GM19328 (cell line): Measurements from ENCODE around the gene RFX6.
"Not testable (repeated sequence)": the region's sequence is repeated elsewhere in the genome, so short reads cannot be mapped to it uniquely, and the experiment has no call there.

Experiments used
- ATAC-seq: cut with Tn5 transposase; IDR thresholded peaks from one replicate; pipeline ENCODE4 v1.9.1; 2021; ENCODE audit warnings: mild to moderate bottlenecking, moderate library complexity; ENCODE audit not compliant: unreplicated experiment

Gene RFX6, protein sequence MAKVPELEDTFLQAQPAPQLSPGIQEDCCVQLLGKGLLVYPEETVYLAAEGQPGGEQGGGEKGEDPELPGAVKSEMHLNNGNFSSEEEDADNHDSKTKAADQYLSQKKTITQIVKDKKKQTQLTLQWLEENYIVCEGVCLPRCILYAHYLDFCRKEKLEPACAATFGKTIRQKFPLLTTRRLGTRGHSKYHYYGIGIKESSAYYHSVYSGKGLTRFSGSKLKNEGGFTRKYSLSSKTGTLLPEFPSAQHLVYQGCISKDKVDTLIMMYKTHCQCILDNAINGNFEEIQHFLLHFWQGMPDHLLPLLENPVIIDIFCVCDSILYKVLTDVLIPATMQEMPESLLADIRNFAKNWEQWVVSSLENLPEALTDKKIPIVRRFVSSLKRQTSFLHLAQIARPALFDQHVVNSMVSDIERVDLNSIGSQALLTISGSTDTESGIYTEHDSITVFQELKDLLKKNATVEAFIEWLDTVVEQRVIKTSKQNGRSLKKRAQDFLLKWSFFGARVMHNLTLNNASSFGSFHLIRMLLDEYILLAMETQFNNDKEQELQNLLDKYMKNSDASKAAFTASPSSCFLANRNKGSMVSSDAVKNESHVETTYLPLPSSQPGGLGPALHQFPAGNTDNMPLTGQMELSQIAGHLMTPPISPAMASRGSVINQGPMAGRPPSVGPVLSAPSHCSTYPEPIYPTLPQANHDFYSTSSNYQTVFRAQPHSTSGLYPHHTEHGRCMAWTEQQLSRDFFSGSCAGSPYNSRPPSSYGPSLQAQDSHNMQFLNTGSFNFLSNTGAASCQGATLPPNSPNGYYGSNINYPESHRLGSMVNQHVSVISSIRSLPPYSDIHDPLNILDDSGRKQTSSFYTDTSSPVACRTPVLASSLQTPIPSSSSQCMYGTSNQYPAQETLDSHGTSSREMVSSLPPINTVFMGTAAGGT

DNA sequence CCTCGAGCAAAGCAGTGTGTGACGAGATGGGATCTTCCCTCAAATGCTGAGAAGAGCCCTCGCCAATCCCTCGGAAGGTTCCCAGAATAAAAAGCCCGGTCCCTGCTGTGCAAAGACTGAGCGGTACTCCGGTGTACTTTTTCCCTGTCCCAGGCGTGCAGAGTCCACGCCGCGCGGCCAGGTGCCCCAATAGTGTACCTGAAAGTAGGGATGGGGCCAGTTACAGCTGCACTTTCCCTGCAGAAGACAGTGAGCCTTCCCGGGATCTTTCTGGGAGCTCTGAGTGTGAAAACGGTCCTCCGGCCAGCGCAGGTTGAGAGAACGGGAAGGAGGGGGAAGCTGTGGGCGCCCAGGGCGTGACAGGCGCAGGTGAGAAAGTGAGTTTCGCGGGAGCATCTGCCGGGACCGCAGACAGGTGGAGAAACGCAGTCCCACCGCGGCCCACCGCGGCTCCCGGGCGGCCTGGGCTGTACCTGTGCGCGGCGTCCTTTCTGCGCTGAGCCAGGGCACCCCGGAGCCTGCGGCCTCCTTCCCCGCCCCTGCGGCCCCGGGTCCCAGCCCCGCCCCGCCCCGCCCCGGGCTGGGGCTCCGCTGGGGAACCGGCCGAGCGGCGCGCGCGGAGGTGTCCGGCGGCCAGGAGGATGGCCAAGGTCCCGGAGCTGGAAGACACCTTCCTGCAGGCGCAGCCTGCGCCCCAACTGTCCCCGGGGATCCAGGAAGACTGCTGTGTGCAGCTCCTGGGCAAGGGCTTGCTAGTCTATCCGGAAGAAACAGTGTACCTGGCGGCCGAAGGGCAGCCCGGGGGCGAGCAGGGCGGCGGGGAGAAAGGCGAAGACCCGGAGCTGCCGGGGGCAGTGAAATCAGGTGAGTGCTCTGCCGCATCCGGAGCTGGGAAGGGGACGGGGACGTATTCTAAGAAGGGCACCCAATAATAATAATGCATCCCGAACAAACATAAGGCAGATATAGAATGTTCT lies at the start of gene RFX6:
Gene RFX6, plus strand, starts transcription at position 608 of the 977 bp plus-strand sequence. Its CDS starts 34 bp downstream, at position 642.
- no peak for ATAC-seq

DNA sequence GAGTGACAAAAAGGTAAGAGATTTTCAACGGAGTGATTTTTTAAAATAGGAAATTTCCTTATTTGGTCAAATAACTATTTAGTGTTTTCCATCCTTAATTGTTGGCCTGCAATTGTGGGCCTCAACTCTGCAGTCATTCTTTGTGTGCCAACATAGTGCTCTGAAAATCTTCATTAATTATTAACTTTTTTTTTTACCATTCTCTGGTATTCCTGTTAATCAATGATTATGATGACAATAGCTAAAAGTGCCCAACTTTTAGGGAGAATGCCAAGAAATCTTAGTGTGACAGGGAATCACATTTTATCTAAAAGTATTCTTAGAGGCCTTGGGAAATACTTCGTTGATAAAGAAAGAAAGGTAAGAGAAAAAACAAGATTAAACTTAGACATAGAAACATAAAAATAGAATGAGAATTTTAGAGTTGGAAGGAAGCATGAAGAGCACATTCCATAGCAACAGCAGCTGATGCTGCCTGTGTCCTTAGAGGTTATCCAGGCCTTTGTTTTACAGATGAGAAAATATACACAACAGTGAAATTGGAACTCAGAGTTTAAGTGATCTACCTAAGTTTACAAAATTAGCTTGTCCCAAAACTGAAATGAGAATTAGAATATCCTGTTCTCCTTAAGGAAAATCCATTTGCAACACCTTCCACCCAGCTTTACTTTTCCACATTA lies 49.3 kb upstream of the RFX6 start:
- ATAC-seq = no peak

DNA sequence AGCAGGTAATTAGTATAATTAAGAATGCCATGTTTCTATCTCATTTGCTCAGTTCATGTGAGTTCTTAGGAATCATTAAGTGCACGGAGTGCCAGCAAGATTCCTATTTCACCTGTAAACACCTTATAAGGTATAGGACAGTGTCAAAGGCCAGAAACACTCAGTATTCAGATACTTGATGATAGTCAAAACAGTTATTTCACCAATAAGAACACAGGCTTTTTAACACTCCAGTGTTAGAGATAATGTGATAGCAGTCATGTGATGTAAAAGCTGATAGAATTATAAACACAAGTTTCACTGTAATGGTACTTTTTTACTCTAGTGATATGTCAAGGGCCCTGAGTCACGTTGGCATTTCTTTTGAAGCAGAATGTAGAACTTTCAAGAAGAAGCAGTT lies 48.1 kb upstream of the RFX6 start, which contains the start of gene GPRC6A:
Gene GPRC6A, minus strand, starts transcription at position 101 of the 400 bp plus-strand sequence. Its CDS starts 70 bp downstream, at position 31.
- ATAC-seq = no peak

DNA sequence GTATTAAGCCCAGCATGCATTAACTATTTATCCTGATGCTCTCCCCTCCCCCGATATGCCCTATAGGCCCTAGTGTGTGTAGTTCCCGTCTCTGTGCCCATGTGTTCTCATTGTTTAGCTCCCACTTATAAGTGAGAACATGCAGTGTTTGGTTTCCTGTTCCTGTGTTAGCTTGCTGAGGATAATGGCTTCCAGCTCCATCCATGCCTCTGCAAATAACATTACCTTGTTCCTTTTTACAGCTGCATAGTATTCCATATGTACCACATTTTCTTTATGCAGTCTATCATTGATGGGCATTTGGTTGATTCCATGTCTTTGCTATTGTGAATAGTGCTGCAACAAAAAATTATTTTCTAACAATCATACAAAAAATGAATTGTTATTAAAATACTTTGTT lies 42.5 kb upstream of the RFX6 start:
- ATAC-seq = not testable (repeated sequence)

DNA sequence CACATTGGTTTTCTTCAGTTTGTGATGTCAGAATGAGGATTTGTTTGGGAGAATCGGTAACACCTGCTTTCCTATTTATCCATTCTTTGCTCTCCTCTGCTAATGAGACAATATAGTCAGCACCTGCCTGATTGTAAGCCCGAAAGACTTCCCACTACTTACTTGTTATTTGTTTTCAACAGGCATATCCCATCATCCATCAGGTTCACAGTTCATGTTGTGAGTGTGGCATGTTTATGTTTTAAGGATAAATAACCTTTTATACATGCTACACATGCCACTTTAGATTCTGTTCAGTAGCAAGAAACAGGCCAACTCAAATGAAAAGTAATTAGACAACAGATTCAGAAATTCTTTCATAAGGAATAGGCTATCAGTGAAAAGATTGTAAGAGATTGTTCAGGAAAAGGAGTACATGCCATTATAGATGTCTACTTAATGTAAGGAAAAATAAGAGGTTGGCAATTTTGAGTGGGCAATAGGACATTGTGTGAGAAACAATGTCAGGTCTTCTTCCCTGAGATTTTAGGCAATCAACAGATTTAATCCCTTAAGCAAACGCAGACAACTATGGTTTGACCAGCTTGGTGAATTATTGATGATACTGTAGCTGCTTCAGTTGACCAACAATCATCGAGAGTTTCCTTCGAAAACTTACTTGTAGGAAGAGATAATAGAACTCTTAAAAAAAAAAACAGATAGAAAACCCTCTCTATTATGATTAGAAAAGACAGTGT lies 40.3 kb upstream of the RFX6 start:
- ATAC-seq = no peak

DNA sequence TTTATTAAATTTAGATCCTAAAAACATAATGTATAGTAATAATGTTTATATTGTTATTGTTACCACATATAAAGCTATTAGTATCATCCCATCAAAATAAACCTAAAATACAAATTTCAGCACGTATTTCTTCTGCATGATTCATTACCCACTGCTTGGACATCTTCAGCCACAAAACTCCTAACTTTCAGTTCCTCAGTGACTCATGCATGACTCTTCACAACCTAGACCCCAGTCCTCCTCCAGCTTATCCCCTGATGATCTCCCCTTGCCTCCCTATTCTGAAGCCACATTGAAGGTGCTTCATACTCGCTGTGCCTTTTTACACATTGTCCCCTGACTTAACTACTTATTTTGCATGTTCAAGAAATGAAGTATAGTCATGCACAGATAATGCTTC lies 37.0 kb upstream of the RFX6 start:
- no peak for ATAC-seq

DNA sequence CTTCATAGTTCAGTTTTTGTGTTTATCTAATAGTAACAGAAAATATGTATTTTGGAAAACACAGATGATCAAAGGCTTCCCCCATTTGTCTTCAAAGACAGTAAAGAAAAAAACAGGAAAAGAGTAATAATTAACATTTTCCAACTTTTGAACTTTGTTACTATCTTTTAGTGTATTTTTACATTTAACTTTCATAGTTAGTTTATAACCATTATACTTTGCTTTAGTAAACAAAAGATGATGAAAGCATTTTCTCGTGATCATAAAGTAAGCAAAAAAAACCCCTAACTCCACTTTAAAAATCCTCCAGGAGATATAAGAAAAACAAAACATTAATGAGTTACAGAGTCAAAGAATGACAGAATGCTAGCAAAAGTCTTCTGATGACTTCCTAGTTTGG lies 34.6 kb upstream of the RFX6 start:
- ATAC-seq = no peak

DNA sequence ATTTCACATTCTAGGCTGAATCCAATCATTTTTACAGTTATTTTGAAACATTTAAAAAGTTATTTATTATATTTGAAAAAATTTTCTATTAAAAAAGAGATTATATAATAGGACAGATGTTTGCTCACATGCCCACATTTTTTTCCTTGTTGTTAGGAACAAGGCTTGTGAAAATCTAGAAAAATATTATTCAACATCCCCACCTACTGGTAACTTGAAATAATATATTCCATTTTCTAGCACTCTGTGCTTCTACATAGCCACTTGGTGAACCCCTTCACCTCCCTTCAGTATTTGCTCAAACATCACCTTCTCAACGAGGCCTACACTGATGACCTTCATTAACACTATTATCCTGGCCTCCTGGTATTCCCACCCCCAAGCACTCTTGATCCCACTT lies 29.8 kb upstream of the RFX6 start:
- ATAC-seq = no peak

DNA sequence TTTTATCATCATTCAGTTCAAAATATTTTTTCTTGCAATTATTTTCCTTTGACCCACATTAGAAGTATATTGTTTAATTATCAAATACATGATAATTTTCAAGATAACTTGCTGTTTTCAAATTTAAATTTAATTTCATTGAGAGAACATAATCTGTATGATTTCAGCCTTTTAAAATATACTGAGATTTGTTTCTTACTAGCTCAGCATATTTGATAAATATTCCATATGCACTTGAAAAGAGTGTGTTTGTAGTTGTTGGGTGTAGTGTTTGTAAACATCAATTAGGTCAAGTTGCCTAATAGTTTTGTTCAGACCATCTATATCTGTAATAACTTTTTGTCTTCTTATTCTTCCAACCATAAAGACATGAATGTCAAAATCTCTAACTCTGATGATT lies 19.0 kb upstream of the RFX6 start:
- ATAC-seq = no peak

DNA sequence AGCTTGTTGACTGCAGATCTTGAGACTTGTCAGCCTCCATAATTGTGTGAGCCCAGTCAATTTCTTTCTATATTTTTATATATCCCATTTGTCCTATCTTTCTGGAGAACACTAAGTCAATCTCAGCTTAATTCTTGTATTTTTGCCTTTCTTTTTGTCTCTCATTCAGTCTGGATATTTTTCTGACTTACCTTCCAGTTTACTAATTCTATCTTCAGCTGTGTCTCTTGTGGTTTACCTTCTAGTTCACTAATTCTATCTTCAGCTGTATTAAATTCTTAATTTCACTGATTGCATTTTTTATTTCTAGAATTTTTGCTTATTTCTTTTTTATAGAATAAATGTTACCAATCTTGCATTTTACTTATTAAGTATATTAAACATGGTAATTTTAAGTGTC lies 17.8 kb upstream of the RFX6 start:
- ATAC-seq = no peak

DNA sequence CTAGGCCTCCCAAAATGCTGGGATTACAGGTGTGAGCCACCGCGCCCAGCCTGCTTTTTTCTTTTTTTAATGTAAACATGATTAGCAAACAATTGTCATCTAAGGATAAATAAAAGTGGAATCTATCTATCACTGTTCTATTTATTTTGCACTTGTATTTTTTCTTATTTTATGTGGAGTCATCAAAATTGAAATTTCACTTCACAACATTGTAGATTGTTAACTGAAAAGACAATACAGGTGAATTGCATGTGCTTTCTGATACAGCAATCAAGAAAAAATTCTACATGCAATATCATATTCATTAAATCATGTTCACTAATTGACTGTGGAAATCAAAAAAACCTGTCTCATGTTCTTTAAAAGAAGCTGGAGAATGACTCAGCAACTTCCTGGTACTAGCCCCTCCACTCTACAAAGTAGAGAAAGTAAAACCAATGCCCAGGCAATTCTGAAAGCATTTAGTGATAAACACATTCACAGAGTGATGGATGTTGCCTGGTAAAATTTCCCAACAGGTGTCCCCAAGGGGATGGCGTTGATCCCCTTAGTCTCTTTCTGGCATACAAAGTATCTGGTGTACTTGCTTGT lies 10.7 kb upstream of the RFX6 start:
- ATAC-seq = no peak

DNA sequence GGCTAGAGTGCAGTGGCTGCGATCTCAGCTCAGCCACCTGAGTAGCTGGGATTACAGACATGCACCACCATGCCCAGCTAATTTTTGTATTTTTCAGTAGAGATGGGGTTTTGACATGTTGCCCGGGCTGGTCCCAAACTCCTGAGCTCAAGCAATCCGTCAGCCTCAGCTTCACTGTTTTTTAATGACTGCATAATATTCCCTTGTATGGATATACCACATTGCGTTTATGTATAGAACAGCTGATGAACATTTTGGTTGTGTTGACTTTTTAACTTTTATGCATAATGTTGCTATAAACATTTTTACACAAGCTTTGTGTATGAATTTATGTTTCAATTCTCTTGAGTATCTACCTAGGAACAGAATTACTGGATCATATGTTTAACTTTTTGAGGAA lies 4.3 kb upstream of the RFX6 start:
- ATAC-seq = no peak

DNA sequence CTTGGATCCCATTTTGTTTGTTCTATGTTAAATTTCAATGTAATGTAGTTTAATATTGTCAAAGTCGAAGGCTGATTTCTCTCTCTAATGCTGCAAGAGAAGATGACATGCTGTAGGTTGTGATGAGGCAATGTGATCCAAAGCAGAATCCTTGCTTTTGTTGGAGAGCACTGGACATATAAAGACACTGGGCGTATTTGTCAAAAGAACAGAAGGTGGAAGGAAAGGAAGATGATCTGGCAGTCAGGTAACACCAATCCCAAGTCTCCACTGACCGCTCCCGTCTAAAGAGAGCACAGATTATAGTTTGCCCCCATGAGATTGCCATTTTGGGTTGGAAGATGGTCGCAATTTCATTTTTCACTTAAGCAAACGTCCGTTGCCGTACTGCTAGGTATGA lies 935 bp upstream of the RFX6 start:
- no peak for ATAC-seq

DNA sequence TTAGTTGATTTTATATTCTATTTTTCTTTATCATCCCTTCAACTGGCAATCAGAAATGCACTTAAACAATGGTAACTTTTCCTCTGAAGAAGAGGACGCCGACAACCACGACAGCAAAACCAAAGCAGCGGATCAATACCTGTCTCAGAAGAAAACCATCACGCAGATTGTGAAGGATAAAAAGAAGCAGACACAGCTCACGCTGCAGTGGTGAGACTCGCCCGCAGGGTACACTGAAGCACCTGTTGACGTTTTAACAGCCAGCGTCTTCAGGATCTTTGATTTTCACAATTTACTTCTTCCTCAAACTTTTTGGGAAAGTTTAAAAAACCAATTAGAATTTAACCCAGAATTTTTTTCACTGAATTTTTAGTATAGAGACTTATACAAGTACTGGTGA lies 701 bp downstream of the RFX6 start:
- no peak for ATAC-seq

DNA sequence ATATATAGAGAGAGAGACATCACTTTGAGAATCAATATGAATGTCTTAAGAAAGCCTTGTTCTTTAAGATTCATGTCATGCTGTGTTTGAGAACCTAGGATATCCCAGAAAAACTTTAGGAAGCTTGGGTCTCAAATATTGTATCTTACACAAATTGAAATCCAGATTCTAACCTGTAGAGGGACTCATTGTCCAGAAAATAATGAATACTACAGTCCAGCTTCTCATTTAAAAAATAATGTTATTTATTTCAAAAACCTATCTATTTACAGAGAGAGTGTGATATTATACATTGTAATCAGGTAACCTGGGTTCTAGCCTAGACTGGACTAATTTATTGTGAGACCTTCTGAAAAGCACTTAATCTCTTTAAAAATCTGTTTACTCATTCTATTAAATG lies 4.2 kb downstream of the RFX6 start:
- ATAC-seq = no peak

DNA sequence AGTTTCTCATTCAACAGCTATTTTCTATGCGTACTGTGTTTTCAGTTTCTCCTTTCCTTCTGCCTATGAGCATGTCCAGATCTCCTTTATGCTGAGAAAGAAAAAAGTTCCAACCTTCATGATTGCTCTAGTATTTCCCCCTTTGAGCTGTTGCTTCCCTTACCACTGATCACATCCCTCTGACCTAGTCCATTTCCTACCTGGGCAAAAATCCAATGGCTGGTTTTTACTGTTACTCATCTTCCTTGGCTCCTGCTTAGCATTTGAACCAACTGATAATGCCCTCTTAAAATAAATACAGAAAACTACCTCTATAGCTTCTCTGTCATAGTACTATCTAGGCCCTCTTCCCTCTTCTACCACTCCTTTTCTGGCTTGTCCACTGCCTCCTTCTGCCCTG lies 6.0 kb downstream of the RFX6 start:
- no peak for ATAC-seq

DNA sequence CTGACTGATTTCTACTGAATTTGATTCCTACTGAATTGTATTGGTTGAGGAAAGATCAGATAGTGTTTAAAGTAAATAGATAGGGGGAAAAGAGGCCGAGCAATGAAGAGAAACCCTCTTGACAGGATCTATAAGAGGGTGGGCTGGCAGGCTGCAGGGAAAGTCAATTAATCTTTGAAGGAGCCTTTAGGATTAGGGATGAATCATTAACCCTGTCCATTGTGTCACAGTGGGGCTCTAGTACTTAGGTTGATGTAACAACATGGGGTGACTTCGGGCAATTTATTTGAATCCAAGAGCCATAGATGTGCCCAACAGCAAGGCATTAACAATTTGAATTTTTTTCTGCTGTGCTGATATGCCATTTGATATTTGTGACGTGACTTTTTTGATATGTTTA lies 7.5 kb downstream of the RFX6 start:
- no peak for ATAC-seq

DNA sequence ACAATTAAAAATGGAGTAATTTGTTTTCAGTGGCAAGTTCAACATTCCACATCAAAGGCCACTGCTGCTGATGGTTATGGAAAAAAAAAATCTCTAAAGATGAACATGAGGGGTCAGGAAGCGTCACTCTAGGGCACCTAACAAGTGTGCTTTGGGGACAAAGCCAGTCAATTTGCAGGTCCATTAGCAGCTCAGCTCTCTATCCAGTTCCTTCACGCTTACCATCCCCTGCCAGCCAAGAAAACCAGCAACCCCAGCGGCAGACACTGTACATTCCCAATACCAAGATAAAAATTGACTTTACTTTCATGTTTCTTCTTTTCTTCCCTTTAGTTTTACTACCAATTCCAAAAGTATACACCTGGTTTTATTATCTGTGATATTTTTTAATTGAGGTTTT lies 10.1 kb downstream of the RFX6 start:
- ATAC-seq = no peak

DNA sequence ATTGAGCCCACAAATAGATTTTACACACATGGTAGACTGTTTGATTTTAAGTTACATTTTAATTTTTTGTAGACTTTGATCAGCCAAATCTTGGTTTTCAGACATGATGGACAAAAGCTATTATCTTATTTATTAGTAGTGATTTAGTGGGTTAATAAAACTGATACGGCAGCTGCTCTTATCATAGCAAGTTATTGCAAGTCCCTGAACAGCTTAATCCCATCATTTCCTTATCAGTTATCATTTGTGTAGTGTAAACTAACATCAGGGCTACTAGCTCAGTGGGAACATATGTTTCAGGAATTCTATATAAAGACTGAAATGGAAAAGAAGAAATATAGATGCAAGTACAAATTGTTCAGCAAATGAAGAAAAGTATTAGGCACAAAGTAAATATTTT lies 10.9 kb downstream of the RFX6 start:
- no peak for ATAC-seq
